Stimulated activated CD4-positive, alpha-beta T cell treated with anti-CD3 and anti-CD28 coated beads, Interleukin-2, amount 100 ng/mL, for 24 hours (primary cell): ENCODE measurements around the gene RNF44.
"Not testable (repeated sequence)": the region's sequence is repeated elsewhere in the genome, so short reads cannot be mapped to it uniquely, and the experiment has no call there.

Experiments
- DNase-seq, 2 donors: peaks; one replicate each; pipeline ENCODE4 v3.0.0-alpha.2; 2020

Gene RNF44

DNA sequence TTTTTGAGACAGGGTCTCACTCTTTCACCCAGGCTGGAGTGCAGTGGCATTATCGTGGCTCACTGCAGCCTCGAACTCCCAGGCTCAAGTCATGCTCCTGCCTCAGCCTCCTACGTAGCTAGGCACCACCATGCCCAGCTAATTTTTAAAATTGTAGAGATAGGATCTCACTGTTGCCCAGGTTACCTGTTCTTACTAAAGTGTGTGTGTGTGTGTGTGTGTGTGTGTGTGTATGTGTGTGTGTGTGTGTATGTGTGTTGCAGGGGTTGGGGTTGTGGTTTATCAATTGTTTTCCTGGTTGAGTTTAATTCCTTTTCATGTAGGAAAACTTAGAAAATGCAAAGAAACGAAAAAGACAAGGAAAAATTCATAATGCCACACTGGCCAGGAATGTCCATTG, 21.8 kb downstream of the RNF44 start:
- no peak for DNase-seq

DNA sequence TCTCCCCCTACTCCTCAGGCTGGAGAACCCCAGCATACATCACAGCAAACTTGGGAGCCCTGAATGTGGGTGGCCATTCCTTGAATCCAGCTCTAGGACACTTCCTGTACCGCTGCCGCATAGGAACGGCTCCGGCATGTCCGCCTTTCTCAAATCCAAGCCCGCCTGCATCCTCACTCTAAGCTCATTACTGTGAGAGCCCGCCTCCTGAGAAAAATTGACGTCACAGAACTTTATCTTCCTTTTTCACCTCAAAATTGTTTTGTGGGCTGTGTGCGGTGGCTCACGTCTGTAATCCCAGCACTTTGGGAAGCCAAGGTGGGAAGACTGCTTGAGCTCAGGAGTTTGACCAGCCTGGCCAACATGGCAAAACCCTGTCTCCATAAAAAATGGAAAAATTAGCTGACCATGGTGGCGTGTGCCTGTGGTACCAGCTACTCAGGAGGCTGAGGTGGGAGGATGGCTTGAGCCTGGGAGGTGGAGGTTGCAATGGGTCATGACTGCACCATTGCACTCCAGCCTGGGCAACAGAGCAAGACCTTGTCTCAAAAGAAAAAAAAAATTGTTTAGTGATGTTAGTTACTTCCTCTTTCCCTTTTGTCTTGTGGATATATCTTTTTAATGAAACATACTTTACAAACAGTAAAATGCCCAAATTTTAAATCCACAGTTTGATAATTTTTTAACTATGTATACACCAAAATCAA, 22.8 kb downstream of the RNF44 start:
- DNase-seq, result no peak

DNA sequence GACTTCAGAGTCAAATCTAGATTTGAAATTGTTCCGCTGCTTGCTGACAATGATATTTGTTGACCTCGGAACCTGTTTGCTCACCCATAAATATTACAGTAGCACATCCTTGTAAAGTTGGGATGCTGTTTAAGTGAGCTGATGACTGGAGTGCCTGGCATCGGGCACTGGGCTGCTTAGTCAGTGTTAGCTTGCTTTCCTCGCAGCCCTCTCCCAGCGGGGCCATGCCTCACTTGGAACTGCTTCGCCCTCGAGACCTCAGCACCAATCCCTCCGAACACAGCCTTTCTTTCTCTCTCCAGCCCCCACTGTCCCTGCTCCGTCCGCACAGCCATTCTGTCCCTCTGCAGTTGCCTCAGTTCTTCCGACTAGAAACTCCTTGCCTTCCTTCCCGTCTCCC, 23.4 kb downstream of the RNF44 start:
- no peak for DNase-seq

DNA sequence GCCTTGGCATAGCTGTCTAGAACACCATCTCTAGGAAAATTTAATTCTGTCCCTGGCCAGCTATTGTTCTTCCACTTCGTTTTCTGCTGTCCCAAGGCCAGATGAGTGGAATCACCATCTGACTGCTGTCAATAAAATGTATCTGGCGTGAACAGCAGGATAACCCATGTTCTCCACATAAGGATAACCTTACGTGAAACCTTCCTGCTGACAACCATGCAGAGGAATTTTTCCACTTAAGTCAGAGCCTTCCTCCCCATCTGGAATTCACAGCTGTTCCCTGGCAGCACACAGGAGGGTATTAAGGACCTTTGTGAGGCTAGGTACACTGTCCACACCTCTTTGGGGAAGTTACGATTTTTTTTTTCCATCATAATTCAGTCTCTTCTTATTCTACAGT, 28.6 kb downstream of the RNF44 start:
- DNase-seq, result no peak

DNA sequence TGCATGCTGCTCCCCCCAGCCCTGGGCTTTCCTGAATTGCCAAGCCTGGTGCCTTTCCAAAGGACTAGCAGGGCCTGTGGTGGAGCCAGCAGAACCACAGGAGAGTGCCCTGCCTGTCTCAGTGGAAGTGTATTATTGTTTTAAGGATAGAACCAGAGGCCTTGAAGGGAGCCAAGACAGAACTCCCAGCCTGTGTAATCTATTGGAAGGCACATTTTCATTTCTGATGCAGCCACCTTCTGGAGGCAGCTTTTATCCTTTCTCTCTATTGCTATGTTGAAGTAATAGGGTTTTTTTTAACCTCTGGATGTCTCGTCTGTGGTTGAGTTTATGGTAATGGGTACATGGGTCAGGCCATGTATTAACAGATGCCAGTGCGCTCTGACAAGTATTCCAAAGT, 29.3 kb downstream of the RNF44 start:
- DNase-seq, result no peak

DNA sequence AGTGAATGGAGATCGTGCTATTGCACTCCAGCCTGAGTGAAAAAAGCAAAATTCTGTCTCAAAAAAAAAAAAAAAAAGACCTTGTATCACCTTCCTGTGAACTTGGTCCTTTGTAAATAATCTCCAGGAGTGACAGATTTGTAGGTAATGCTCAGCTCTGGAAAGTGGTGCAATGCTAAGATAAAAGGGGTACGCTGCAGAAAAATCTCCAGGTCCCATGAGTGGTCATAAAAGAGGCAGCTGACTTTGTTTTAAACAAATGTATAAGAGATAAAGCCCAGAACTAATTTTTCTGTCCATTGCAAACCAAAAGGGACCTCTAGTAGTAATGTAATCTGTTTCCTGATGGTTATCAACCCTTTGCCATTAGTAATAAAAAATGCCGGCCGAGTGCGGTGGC, 33.7 kb downstream of the RNF44 start:
- no peak for DNase-seq

DNA sequence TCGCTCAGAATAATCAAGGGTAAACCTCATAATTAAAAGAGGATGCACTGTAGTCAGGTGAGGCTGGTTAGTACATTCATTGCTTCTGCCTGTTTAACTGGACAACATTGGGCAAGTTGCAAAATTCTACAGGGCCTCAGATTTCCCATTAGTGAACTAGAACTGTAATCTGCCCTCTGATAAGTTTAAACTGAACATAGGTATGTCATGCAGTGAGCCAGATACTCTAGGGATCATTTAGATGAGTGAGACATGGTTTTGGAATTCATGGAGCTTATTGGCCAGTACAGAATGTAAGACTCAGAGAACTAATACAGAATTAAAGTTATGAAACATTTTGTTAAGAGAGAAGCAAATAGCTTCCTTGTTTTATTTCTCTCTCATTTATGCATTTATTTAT, 35.9 kb downstream of the RNF44 start:
- DNase-seq, result no peak

DNA sequence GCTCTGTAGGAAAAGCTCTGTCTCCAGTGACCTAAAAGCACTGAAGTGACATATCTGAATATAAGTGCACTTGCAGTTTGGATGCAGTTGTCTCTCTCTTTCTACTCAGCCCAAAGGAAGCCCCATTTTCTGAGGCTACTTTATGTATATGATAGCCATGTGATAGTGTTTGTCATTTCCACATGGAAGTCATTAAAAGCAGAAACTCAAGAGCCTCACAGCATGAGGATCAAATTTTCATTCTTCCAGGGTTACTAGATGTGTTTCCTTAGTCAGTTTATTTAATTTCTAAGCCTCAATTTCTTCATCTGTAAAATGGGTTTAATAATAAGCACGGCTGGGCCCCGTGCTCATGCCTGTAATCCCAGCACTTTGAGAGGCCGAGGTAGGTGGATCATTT, 36.7 kb downstream of the RNF44 start:
- no peak for DNase-seq

DNA sequence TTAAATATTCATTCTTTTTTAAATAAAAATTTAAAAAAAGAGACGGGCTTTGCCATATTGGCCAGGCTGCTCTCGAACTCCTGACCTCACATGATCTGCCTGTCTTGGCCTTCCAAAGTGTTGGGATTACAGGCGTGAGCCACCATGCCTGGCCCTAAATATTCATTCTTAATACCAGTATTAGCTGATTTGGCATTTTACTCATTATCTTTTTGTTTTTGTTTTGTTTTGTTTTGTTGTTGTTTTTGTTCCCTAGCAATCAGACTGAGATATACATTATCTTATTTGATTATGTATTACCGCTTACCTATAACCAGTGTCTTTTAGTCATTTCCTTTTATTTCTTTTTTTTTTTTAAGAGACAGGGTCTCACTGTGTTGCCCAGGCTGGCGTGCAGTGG, 37.9 kb downstream of the RNF44 start:
- DNase-seq, result no peak

DNA sequence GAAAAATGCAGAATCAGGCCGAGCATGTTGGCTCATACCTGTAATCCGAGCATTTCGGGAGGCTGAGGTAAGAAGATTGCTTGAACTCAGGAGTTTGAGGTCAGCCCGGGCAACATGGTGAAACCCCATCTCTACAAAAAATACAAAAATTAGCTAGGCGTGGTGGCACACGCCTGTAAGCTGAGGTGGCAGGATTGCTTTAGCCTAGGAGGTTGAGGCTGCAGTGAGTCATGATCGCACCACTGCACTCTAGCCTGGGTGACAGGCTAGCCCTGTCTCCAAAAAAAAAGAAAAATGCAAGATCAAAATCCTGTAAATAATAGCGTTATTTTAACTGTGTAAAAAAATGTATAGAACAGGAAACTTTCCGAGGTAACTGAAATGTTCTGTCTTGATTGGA, 39.4 kb downstream of the RNF44 start:
- no peak for DNase-seq

DNA sequence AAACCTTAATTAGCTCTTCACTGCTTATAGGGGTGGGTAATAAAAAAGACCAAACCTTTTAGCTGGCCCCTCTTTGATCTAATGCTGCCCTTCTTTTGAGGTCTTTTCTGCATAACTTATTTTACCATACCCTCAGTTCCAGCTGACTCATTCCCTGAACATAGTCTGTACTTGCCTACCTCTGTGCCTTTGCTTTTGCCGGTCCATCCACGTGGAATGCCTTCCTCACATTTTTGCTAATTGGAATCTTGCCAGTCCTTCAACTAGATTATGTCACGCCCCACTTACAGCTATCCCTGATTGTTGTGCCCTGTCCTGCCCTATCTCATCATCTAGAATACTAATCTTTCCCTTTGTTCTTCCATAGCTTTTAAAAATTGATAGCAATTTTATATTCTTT, 44.8 kb downstream of the RNF44 start:
- no peak for DNase-seq

DNA sequence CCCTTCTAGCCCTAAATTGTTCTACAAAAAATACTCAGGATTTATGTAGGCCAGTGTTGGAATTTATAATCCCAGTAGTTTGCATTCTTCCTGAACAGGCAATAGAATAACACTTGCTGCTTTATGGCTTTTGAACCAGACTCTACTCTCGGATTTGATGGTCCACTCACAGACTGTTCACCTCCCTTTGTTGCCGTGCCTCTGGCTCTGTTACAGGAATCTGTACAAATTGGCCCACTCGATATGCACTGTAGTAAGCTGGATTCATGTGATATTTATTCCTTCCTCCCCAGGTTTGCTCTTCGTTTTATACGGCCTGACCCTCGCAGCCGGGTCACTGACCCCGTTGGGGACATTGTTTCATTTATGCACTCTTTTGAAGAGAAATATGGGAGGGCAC, 45.3 kb downstream of the RNF44 start:
- DNase-seq, result no peak

DNA sequence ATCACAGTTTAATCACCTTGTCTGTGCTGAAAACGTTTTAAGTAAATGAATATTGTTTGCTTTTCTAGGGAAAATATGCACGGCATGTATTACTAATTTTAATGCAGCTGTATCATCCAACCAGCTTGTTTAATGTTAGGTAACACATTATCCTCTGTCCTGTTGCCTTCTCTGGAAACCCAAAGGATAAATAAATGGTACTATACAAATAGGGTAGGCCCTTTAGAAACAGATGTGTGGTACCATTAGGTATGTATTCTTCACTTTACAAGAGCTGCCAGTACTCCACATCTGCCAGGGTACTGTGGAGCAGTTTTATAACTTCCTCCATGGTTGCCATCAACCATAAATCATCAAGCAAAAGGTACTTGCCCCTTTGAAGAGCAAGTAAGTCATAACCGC, 46.1 kb downstream of the RNF44 start:
- DNase-seq, result no peak

DNA sequence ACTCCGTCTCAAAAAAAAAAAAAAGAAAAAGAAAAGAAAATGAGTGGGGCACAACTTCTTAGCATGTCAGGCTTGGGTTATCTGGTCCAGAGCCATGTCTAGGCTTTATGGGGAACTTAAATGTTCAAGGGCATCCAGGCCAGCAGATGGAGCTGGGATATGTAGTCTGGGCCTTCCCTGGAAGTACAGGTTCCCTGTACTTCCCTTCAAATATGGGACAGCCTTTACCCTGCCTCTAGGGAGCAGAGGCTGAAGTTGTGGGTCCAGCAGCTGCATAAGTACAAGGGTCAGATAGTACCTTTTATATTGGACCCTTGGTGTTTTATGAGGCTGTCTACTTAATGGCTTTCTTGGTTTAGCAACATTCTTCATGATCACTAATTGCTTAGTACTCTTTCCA, 46.9 kb downstream of the RNF44 start:
- DNase-seq, result no peak

DNA sequence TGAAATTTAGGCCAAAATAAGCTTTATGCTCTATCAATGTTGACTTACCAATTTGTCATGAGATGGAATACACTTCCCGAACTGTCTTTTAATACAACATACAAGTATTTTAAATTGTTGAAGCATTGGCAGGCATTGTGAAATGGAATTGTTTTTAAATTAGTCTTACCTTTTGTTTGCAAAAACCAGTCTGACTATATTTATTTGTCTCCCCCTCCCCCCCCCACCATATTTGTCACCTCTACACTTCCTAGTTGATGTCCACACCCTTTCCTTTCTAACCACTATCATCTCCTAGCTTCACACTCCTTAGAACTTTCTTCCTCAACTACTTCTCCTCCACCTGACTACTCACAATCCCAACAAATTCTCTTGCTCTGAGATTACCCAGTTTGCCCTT, 48.1 kb downstream of the RNF44 start:
- DNase-seq, result no peak

DNA sequence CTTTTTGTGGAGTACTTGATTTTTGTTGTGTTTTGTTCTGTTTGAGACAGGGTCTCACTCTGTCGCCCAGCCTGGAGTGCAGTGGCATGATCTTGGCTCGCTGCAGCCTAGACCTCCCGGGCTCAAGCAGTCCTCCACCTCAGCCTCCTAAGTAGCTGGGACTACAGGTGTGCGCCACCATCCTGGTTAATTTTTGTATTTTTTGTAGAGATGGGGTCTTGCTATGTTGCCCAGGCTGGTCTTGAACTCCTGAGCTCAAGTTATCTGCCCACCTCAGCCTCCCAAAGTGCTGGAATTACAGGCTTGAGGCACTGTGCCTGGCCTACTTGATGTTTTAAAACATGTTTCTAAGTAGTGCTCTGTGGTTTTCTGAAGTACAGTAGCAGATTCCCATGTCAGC, 50.0 kb downstream of the RNF44 start:
- not testable (repeated sequence) for DNase-seq

DNA sequence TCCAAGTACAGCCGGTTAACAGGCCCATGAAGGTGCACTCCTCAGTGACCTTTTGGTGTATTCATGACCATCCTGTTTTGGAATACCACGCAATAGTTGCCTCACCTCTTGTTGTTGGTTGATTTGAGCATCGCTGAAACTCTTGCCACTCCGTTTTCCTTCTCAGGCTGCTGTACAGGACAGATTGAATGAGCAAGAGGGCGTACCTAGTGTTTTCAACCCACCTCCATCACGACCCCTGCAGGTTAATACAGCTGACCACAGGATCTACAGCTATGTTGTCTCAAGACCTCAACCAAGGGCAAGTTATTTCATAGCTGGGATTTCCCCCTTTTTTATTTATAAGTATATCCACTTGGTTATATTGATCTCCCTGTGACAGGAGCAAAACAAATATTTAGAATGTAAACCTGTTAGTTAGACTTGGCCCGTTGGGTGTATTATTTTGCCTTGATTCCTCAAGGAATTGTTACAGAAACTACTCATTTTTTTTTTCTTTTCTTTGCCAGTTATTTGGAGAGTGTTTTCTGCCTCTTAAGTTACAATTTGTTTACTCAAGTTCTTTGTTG, 50.9 kb downstream of the RNF44 start:
- no peak for DNase-seq

DNA sequence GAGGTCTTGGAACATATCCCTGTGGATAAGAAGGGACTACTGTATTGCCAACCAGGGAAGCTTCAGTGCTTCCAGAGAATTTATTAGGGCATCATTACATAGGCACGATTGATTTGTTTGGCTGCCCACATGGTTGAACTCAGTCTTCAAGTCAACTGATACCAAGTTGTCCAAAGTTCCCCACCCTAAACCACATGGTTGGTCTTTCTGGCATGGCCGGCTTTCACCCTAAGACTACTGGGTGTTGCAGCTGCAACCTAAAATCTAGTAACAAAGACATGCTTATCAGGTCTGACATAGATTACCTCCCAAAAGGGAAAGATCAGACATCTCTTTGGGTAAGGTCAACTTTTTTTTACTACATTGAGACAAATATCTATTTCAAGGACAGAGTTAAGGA, 52.0 kb downstream of the RNF44 start:
- no peak for DNase-seq

DNA sequence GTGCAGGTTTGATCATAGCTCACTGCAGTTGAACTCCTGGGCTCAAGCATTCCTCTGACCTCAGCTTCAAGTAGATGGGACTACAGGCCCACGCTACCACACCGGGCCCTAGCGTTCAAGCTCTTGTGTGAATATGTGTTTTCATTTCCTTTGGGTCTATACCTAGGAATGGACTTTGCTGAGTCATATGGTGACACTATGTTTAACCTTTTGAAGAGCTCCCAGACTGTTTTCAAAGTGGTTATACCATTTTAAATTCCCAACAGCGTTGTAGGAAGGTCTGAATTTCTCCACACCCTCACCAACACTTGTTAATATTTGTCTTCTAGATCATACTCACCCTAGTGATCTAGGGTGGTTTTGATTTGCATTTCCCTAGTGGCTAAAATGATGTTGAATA, 55.5 kb downstream of the RNF44 start:
- DNase-seq, result no peak
